Adrenal gland (tissue), 12 donors: ENCODE results near the gene LSAMP. TPM values are rescaled to one million over a fixed set of nuclear protein-coding genes. Genes with fewer than 3 reads are reported as not detected.

ENCODE experiments used
- DNase-seq, 7 donors: peaks; one replicate each; pipeline ENCODE4 v3.0.0-alpha.2; 2019 to 2020
- H3K27ac ChIP-seq, 5 donors: fragments of 200-600 bp; sonication (generic) in 4 of 5; 1 replicate in 3 of 5; 2 replicates in 2 of 5; pipeline versions ENCODE4 v1.5.1 to v1.8.0; 2016 to 2020; ENCODE audit warnings: mild to moderate bottlenecking in 1 of 5
- H3K27me3 ChIP-seq: fragments of 200-600 bp; 2 replicates; pipeline ENCODE4 v1.8.0; 2021
- H3K36me3 ChIP-seq, 2 donors: fragments of 200-600 bp; replicated peaks in 1 of 2; 1 replicate in 1 of 2; 2 replicates in 1 of 2; pipeline versions ENCODE4 v1.5.1 to v1.8.0; 2018 to 2022
- H3K4me1 ChIP-seq, 2 donors: fragments of 200-600 bp; replicated peaks in 1 of 2; 1 replicate in 1 of 2; 2 replicates in 1 of 2; pipeline versions ENCODE4 v1.5.1 to v1.8.0; 2018 to 2021
- H3K4me3 ChIP-seq, 4 donors: fragments of 200-600 bp; sonication (generic) in 3 of 4; one replicate each; pipeline ENCODE4 v1.5.1; 2016 to 2018
- H3K9me3 ChIP-seq, 3 donors: fragments of 200-600 bp; sonication (generic) in 1 of 3; replicated peaks in 1 of 3; 1 replicate in 2 of 3; 2 replicates in 1 of 3; pipeline versions ENCODE4 v1.5.1 to v1.8.0; 2016 to 2021
- CTCF ChIP-seq, 6 experiments: fragments of 450-650 bp in 4 of 6; fragments of 200-600 bp in 2 of 6; sonication (generic) in 1 of 6; IDR thresholded peaks; 1 replicate in 5 of 6; 2 replicates in 1 of 6; pipeline versions ENCODE4 v1.5.1 to v1.8.0; 2016 to 2021; ENCODE audit warnings: antibody characterized with exemption in 6 of 6, mild to moderate bottlenecking in 2 of 6, moderate library complexity in 1 of 6
- POLR2A ChIP-seq, 2 donors: fragments of 450-650 bp; IDR thresholded peaks; one replicate each; pipeline ENCODE4 v1.6.1; 2017; ENCODE audit warnings: antibody characterized with exemption in 2 of 2, mild to moderate bottlenecking in 2 of 2, moderate library complexity in 1 of 2
- WGBS, 4 donors: extraction: QIAGEN DNeasy Blood & Tissue Kit in 2 of 4; methylation state at CpG; one replicate each; pipeline versions ENCODE4 v1.1.5 to v1.1.7; 2013 to 2017; 5-methylcytosine and 5-hydroxymethylcytosine counted together
- intact Hi-C, 2 donors: fragments of 100-400 bp; cut with DNase I; formaldehyde crosslinking; loops; one replicate each; pipeline versions ENCODE4 v1.14.1 to v1.15.0; 2022 to 2023
- polyA plus RNA-seq, 3 donors: library from polyadenylated mRNA; stranded (reverse); fragments of 200-250 nt in 2 of 3; fragments of 350-450 nt in 1 of 3; fragmentation: Illumina TruSeq in 1 of 3; extraction: RNeasy Lipid Tissue Mini Kit (QIAGEN cat#74804) in 1 of 3; gene quantifications; one replicate each; pipeline ENCODE4 v1.2.3, GENCODE V29; 2013 to 2014
- total RNA-seq, 9 donors: library from RNA; depleted of rRNA in 4 of 9; stranded (reverse); fragments of >200 nt in 4 of 9; fragments of 120-200 nt in 1 of 9; fragmentation: NEBNext Ultra II Directional in 1 of 9; extraction: Animal tissue kit (Norgen Biotek cat#: 25700) in 1 of 9; gene quantifications; one replicate each; pipeline versions ENCODE4 v1.1.0 to v1.2.4, GENCODE V29; 2013 to 2023
- donor health status: healthy with polysubstance abuse.
- donor health status: Bipolar disorder and iron deficiency.
- donor health status: DM: yes; HTN: yes; CAD: no.
- donor health status: DM: no; HTN: no; CAD: no.
- donor health status: DM: no; HTN: no; CAD: no.
- donor health status: DM: yes; HTN: yes; CAD: no.

Gene LSAMP
- total and polyA plus RNA-seq, 12 donors = 5.8 to 53.5 (median 24.3) TPM

- Histone ChIP-seq H3K4me1 (no peaks in the 10 kb centered on the region), H3K36me3 (no peaks in the 10 kb centered on the region), H3K27me3 (no peaks in the 10 kb centered on the region), H3K4me3 (no peak overlapping the region), H3K27ac (no peak overlapping the region), H3K9me3 (no peaks in the 10 kb centered on the region)
- intact Hi-C loops = no loop called here
- TF ChIP-seq POLR2A (IDR thresholded peaks at IDR 0.05) = no peak
- TF ChIP-seq CTCF (IDR thresholded peaks at IDR 0.05) = no peak
- peak; percentile 44 to 83 (median 68) for DNase-seq
- 18 to 27% (median 24%) methylated on average over 2 of the region's 2 CpGs for WGBS, 4 donors
Observed at GRCh38 chr3:115912372-115912771, 532.9 kb downstream of the LSAMP start.

- WGBS, 4 donors = 58 to 85% (median 65%) methylated on average over 2 of the region's 2 CpGs
- no peaks in the 10 kb centered on the region for H3K9me3 ChIP-seq
- no peak overlapping the region for H3K27ac ChIP-seq
- H3K4me1 ChIP-seq = no peaks in the 10 kb centered on the region
- no peaks in the 10 kb centered on the region for H3K36me3 ChIP-seq
- TF ChIP-seq CTCF (IDR thresholded peaks at IDR 0.05) (no peak), POLR2A (IDR thresholded peaks at IDR 0.05) (no peak)
- no peak overlapping the region for H3K4me3 ChIP-seq
- no peak for DNase-seq
- H3K27me3 ChIP-seq = no peaks in the 10 kb centered on the region
- intact Hi-C loops = no loop called here
Observed at GRCh38 chr3:115905871-115906270, 539.4 kb downstream of the LSAMP start.

GRCh38 chr3:115903843-115904242 is 541.4 kb downstream of the LSAMP start:
- Histone ChIP-seq H3K4me3 (no peak overlapping the region), H3K27me3 (no peaks in the 10 kb centered on the region), H3K36me3 (no peaks in the 10 kb centered on the region), H3K27ac (no peak overlapping the region), H3K4me1 (no peaks in the 10 kb centered on the region), H3K9me3 (no peaks in the 10 kb centered on the region)
- intact Hi-C loops = no loop called here
- DNase-seq = no peak
- TF ChIP-seq CTCF (IDR thresholded peaks at IDR 0.05) (no peak), POLR2A (IDR thresholded peaks at IDR 0.05) (no peak)
- WGBS, 4 donors = 72 to 84% (median 79%) methylated on average over 2 of the region's 2 CpGs

- H3K9me3 ChIP-seq = no peaks in the 10 kb centered on the region
- H3K27me3 ChIP-seq = no peaks in the 10 kb centered on the region
- no peak for TF ChIP-seq CTCF (IDR thresholded peaks at IDR 0.05)
- no peak for TF ChIP-seq POLR2A (IDR thresholded peaks at IDR 0.05)
- no peaks in the 10 kb centered on the region for H3K4me1 ChIP-seq
- H3K36me3 ChIP-seq = no peaks in the 10 kb centered on the region
- no peak overlapping the region for H3K4me3 ChIP-seq
- intact Hi-C loops = no loop called here
- no peak for DNase-seq
- H3K27ac ChIP-seq = no peak overlapping the region
Observed at GRCh38 chr3:115901008-115901407, 544.3 kb downstream of the LSAMP start.
